ENCODE results near the gene TMEM26.

GRCh38 chr10:61366365-61366764, 86.8 kb downstream of the TMEM26 start:
- TF ChIP-seq GABPA (IDR thresholded peaks at IDR 0.05; ENCODE audit: low read depth, low read length) (no peak), GABPA (CRISPR knock-in tag; IDR thresholded peaks at IDR 0.05; ENCODE audit: low read depth) (no peak), MIXL1 (CRISPR knock-in tag; IDR thresholded peaks at IDR 0.05) (no peak), ZNF512B (CRISPR knock-in tag; IDR thresholded peaks at IDR 0.05; ENCODE audit: borderline replicate concordance) (no peak), NR2F1 (CRISPR knock-in tag; IDR thresholded peaks at IDR 0.05) (no peak), ZNF558 (CRISPR knock-in tag; IDR thresholded peaks at IDR 0.05; ENCODE audit: borderline replicate concordance) (no peak), PATZ1 (CRISPR knock-in tag; IDR thresholded peaks at IDR 0.05) (no peak)
